GM21515 (cell line): ENCODE results near the gene NDUFS5.
"Not testable (repeated sequence)": the region's sequence is repeated elsewhere in the genome, so short reads cannot be mapped to it uniquely, and the experiment has no call there.

ENCODE experiments used
- ATAC-seq: cut with Tn5 transposase; IDR thresholded peaks from one replicate; pipeline ENCODE4 v1.9.1; 2021; ENCODE audit not compliant: unreplicated experiment

Gene NDUFS5

DNA sequence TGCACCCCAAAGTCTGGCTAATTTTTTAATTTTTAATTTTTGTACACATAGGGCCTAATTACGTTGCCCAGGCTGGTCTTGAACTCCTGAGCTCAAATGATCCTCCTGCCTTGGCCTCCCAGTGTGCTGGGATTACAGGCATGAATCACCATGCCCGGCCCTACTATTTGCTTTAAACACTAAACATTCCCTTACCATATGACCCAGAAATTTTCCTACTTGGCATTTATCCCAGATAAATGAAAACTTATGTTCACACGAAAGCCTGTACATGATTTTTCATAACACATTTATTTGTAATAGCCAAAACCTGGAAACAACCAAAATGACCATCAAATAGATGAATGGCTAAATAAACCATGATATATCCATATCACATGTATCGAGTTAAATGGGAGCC is 35.8 kb downstream of the NDUFS5 start:
- ATAC-seq: no peak

DNA sequence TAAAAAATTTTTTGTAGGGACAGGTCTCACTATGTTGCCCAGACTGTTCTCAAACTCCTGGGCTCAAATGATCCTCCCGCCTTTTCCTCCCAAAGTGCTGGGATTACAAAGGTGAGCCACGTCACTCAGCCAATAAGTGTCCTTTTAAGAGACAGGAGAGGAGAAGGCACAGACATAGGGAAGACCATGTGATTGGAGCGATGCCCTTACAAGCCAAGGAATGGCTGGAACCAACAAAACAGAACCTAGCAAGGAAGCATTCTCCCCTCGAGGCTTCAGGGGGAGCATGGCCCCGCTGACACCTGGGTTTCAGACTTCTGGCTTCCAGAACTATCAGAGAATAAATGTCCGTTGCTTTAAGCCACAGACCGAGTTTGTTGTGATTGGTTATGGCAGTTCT is 37.0 kb downstream of the NDUFS5 start:
- no peak for ATAC-seq

GRCh38 chr1:39063775-39064174 is 37.6 kb downstream of the NDUFS5 start:
- no peak for ATAC-seq

DNA sequence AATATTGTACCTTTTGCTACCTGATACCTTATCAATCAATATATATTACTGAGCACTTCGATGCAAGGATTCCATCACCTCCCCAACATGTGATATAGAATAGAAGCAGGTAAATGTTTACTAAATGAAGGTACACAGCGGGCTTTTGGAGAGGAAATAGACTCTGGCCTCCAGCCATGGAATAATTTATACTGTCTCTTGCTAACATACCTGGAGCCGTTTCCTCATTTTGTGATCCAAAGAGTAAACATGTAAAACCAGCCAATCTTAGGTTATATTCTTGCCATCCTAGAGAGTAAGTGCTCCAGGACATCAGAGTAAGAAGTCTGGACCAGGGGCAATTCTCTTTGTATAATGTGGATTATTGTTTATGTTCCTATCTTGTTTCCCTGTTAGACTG is 39.4 kb downstream of the NDUFS5 start:
- no peak for ATAC-seq

DNA sequence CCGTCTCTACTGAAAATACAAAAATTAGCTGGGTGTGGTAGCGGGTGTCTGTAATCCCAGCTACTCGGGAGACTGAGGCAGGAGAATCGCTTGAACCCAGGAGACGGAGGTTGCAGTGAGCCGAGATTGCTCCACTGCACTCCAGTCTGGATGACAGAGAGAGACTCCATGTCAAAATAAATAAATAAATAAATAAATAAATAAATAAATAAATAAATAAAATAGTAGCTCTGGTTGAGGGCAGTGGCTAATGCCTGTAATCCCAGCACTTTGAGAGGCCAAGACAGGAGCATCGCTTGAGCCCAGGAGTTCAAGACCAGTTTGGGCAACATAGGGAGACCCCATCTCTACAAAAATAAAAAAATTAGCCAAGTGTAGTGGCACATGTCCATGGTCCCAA is 42.1 kb downstream of the NDUFS5 start:
- not testable (repeated sequence) for ATAC-seq

DNA sequence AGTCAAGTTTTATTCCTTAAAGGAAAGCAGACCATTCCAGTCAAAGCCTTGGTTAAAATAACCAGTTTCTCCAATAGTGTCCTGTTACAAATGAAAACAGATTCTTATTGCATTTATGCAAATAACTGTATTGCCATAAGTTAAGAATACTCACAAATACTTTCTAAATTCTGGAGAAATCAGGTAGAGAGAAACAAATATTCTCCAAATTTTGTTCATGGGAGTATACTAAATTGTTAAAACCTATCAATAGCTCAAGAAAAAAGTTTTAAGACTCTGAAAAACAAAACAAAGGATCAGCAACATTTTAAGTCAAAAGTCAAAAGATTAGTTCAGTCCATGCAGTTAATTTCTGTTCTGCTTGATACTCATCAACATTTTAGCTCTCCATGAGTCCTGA is 45.4 kb downstream of the NDUFS5 start:
- not testable (repeated sequence) for ATAC-seq

GRCh38 chr1:39076127-39076798 is 50.1 kb downstream of the NDUFS5 start:
- no peak for ATAC-seq

DNA sequence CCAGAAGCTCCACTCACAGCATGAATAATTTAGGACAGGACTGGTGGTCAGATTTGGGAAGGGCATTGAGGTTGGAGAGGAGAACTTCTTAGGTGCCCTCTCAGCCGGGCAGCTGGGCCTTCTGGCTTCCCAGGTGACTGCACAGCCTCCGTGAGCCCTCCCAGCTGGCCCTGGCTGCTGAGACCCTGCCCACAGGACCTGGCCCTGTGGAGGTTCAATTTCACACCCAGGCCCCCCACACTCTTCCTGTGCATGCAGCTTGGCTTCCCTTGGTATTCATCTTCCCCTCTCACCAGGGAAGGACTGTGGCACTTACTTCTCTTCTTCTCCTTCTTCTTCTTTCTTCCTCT is 50.6 kb downstream of the NDUFS5 start:
- ATAC-seq: no peak

GRCh38 chr1:39080269-39080826 is 54.2 kb downstream of the NDUFS5 start:
- ATAC-seq: no peak

DNA sequence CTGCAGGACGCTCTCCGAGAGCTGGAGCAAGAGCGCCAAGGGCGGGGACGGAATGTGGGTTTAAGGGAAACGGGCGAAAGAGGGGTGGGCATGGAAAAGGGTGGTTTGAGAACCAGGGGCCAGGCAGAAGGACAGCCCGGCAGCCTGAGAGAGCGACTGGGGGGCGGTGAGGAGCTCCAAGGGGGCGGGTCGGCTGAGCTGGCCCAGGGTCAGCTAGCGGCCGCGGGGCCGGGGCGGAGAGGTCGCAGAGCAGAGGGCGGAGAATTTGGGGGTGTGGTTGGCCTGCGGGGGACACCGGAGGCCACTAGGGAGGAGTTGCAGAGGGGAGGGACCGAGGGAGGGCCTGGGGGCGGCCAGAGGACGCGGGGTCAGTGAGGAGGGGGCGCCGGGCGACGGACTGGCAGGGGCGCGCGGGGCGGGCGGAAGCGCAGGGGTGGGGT is 54.7 kb downstream of the NDUFS5 start:
- ATAC-seq: no peak

DNA sequence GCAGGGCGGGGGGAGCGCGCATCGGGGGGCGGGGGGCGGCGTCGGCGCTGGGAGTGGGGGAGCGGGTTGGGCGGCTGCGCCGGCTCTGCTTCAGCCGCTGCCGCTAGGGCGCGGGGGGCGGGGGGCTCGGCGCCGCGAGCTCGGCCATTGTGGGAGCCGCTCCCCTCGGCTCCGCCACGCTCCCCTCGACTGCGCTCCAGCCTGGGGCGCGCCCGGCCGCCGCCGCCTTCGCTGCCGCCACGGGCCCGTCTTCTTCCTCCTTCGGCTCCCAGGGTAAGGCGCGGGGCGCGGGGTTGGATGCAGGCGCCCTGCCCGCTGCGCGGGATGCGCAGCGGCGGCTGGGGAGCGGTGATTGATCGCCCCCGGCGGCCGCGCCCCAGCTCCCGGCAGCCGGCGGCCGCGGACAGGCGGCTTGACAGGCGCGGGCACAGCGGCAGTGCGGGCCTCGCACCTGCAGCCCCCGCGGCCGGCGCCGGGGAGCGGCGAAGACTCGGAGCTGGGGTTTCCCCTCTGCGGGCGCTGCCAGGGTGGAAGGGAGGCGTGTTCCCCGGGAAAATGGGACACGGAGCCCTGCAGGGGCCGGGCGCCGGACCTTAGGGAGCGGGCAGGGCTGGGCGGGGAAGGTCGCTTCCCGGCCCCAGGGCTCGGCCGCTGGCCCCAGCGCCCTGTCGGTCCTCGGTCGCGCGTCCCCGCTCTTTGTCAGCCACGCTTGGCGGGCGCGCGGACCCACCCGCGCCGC is 55.3 kb downstream of the NDUFS5 start:
- no peak for ATAC-seq

DNA sequence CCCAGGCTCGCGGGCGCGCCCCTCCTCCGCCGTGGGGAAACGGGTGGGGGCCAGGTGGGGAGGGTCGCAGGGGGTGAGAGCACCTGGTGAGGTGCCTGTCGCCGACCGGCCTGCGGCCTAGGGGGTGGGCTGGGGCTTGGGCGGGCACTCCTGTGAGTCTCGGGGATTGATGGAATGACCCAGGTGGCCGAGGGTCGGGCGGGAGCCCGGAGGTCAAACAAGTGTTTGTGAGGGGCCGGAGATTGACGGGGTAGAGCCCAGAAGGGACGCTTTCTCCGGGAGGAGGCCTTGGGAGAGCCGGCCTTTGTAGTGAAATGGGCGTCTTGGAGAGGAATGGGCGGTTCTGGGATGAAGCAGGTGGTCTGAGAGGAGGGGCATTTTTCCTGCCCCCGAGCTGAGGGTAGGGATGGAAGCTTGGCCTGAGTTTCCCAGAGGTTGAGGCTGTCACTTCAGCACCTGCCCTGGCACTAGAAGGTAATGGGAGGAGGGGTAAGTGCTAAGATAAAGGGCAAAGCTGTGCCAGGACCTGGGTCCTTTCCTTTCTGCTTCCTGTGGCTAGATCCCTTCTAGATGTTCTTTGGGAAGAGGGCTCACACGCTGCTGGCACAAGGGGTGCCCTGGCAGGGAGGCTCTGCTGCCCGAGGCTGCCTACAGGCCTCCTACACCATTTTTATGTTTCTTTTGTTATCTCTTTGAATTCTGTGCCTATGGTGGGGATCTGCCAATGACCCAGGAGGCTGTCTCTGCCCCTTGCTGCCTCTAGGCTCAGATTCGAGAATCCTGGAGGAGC is 56.1 kb downstream of the NDUFS5 start:
- ATAC-seq: no peak

- ATAC-seq: no peak
These were observed 56.8 kb downstream of the NDUFS5 start for GRCh38 chr1:39082811-39083576.

- no peak for ATAC-seq
These were observed 58.0 kb downstream of the NDUFS5 start for GRCh38 chr1:39084191-39084590.
